Vagina (tissue), 2 donors: ENCODE results near the gene OR4M1.

Source experiments
- POLR2A ChIP-seq, 2 donors: fragments of 450-650 bp; IDR thresholded peaks; one replicate each; pipeline ENCODE4 v1.6.1; 2017; ENCODE audit warnings: antibody characterized with exemption in 2 of 2, mild to moderate bottlenecking in 2 of 2, moderate library complexity in 2 of 2
- TF ChIP-seq, protein P1 (sequence below), 3 experiments: fragments of 450-650 bp in 2 of 3; fragments of 200-600 bp in 1 of 3; sonication (generic) in 1 of 3; IDR thresholded peaks; one replicate each; pipeline ENCODE4 v1.5.1; 2017 to 2019; ENCODE audit warnings: antibody characterized with exemption in 3 of 3, mild to moderate bottlenecking in 2 of 3, moderate library complexity in 2 of 3

DNA sequence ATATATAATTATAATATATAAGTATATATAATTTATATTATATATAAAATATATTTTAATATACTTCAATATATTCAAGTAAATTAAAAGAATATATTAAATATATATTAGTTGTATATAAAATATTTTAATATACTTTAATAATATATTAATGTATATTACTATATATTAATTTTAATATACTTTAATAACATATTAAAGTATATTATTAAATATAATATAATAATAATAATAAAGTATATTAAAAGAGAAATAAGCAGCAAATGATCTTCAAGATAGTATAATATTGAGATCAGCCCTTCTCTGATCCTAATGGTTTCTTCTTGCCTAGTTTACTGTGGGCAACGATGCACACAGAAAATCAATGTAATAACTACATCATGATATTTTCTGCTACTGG, 2.3 kb downstream of the OR4M1 start:
- no peak for TF ChIP-seq POLR2A (IDR thresholded peaks at IDR 0.05)
- TF ChIP-seq, protein P1, sequence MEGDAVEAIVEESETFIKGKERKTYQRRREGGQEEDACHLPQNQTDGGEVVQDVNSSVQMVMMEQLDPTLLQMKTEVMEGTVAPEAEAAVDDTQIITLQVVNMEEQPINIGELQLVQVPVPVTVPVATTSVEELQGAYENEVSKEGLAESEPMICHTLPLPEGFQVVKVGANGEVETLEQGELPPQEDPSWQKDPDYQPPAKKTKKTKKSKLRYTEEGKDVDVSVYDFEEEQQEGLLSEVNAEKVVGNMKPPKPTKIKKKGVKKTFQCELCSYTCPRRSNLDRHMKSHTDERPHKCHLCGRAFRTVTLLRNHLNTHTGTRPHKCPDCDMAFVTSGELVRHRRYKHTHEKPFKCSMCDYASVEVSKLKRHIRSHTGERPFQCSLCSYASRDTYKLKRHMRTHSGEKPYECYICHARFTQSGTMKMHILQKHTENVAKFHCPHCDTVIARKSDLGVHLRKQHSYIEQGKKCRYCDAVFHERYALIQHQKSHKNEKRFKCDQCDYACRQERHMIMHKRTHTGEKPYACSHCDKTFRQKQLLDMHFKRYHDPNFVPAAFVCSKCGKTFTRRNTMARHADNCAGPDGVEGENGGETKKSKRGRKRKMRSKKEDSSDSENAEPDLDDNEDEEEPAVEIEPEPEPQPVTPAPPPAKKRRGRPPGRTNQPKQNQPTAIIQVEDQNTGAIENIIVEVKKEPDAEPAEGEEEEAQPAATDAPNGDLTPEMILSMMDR (IDR thresholded peaks at IDR 0.05): no peak
